DMS 273 (cell line): ENCODE data around the gene ESRRA.
"Not testable (repeated sequence)": the region's sequence is repeated elsewhere in the genome, so short reads cannot be mapped to it uniquely, and the experiment has no call there.

Source experiments
- DNase-seq: peaks from one replicate; lab custom pipeline; 2025; ENCODE audit not compliant: unreplicated experiment; lab: John Stamatoyannopoulos, UW

ESRRA gene

GRCh38 chr11:64291752-64292459 is 13.4 kb upstream of the ESRRA start:
- DNase-seq = no peak

DNA sequence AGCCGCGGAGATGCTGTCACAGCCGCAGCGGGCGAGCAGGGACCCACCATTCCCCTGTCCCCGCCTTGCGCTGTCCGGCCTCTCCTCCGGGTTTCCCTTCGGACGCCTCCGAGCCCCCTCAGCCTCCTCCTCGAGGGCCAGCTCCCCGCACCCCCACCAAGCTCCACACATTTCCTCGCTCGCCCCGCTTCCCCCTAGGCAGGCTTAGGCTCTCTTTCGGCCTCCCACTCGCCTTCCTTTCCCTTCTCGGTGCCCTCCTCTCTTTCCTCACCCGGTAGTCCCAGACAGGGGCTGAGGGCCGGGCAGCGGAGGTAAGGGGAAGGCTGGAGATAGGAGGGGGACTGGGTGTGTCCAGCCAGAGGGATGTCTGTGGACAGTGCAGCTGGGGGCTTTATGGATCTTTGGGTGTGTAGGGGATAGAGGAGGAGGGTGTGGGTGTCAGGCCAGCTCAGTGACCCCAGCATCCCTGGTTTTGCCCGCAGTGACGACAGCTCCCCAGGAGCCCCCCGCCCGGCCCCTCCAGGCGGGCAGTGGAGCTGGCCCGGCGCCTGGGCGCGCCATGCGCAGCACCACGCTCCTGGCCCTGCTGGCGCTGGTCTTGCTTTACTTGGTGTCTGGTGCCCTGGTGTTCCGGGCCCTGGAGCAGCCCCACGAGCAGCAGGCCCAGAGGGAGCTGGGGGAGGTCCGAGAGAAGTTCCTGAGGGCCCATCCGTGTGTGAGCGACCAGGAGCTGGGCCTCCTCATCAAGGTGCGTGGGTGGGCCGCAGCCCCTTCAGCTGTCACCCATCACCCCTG is 12.7 kb upstream of the ESRRA start:
- no peak for DNase-seq

GRCh38 chr11:64294774-64295173 is 10.6 kb upstream of the ESRRA start:
- no peak for DNase-seq

- no peak for DNase-seq
Observed at GRCh38 chr11:64295760-64296159, 9.6 kb upstream of the ESRRA start.

- no peak for DNase-seq
Observed at GRCh38 chr11:64296236-64296635, 9.1 kb upstream of the ESRRA start.

DNA sequence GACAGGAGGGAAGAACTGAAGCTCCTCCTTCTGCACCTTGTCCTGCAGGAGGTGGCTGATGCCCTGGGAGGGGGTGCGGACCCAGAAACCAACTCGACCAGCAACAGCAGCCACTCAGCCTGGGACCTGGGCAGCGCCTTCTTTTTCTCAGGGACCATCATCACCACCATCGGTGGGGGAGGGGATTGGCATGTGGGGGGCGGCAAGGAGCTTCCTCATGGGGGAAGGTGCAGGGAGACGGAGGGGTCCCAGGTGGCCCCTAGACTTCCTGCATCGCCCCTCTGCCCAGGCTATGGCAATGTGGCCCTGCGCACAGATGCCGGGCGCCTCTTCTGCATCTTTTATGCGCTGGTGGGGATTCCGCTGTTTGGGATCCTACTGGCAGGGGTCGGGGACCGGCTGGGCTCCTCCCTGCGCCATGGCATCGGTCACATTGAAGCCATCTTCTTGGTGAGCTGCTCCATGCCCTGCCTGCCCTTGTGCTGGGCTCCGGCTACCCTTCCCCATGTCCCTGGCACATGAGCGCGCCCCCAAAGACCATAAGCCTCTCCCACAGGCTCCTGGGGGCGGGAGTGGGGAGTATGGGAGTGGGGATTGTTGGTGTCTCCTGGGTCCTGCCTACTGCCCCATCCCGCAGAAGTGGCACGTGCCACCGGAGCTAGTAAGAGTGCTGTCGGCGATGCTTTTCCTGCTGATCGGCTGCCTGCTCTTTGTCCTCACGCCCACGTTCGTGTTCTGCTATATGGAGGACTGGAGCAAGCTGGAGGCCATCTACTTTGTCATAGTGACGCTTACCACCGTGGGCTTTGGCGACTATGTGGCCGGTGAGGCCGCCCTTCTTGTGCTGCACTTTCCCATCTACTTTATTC is 8.3 kb upstream of the ESRRA start:
- DNase-seq = no peak

- DNase-seq = peak; percentile 37
Observed at GRCh38 chr11:64297699-64298358, 7.5 kb upstream of the ESRRA start.

GRCh38 chr11:64298966-64299846 is 6.1 kb upstream of the ESRRA start:
- peak; percentile 69 for DNase-seq

DNA sequence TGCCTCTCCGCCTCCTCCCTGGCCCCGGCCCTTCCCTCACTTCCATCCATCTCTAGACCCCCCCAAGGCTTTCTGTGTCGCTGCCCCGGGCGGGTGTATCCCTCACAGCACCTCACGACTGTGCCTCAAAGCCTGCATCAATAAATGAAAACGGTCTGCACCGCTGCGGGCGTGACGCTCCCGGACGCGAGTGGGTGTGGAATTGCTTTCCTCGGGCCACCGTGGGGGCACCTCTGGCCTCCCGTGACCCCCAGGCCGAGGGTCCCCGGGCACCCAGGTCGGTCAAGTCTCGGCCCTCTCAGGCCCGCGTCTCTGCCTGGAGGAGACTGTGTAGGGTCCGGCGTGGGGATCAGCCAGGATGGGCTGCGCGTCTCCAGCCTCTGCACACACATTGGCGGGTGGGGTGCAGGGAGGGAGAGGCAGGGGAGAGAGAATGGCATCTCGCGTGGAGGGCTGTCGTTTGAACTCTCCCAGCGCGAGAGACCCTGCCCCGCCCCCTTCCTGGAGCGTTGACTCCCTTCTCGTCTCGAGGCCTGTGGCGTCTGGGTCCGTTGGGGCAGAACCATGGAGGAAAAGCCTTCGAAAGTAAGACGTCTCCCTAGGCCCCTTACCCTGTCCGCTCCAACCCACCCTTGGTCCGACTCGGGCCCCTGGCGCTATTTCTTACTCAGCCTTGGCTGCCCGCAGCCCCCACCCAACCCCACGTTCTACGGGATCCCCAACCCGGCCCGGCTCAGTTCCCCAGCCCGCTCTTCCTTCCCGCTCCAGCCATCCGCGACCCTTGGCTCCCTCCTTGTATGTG is 5.3 kb upstream of the ESRRA start, which contains the start of gene CATSPERZ:
Gene CATSPERZ (plus strand): TSS at position 512 of the 802 bp plus-strand sequence. CDS start 53 bp downstream, at position 565.
- DNase-seq = no peak

DNA sequence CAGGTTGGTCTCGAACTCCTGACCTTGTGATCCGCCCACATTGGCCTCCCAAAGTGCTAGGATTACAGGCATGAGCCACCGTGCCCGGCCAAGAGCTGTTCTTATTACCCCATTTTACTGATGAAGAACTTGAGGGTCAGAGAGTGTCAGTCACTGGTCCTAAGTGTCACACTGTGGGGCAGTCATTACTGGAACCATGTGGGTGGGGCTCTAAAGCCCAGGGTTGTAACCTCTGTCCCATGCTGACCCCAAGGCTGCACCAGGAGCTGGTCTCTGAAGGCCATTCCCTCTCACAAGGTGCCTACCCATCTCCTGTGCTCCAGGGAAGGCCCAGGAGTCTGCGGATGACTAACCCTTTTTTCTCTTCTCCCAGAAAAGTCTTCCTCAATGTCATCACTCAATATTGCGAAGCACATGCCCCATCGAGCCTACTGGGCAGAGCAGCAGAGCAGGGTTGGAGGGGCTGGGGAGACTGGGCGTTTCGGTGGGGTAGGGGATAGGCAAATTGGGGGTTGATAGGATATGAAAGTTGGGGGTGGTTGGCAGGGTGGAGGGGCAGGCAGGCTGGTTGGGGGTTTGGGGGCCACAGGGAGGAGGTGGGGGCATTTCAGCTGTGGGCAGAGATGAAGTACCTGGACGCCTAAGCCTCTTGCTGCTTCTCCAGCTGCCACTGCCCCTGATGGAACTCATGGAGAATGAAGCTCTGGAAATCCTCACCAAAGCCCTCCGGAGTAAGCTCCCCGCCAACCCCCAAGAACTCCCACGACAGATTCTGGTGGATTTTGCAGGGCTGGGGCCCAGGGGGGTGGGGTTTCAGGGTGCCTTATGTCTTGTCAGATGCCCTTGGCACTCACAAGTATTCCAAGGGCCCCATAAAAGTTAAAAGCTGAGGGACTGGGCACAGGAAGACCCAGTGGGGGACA is 2.0 kb upstream of the ESRRA start:
- no peak for DNase-seq

- DNase-seq = no peak
Observed at GRCh38 chr11:64304032-64304315, 1.4 kb upstream of the ESRRA start.

- peak; percentile 94 for DNase-seq
Observed at GRCh38 chr11:64304316-64305072, 830 bp upstream of the ESRRA start.

DNA sequence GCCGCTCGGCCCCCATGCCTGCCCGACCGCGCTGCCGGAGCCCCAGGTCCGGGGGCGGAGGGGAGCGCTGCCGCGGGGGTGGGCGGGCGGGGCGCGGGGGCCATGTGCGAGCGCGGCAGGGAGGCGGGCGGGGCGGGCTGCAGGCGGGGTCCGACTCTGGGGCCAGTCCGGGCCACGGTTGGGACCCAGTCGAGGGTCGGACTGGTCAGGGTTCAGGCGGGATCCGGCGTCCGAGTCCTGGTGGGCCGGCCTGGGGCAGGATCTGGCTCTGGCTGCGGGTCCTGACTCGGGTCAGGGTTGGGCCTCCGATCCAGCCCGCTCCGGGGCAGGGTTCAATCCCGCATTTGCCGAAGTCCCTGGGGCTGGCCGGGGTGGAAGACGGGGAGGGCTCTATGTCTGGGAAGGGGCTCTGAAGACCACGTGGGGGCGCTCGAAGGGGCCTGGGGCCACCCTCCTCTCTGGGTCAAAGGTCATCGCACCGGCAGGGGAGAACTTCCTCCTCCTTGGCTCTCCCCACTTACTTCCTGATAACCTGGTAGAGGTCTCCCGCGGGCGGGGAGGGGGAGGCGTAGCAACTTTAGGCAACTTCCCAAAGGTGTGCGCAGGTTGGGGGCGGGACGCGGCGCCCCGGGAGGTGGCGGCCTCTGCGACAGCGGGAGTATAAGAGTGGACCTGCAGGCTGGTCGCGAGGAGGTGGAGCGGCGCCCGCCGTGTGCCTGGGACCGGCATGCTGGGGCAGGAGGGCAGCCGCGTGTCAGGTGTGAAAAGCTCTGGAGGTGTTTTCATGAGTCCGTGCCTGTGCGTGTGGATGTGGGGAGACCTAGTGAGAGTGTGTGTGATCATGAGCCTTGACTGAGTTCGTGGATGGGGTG is 603 bp downstream of the ESRRA start:
- DNase-seq = peak; percentile 64

GRCh38 chr11:64306563-64306875 is 1.2 kb downstream of the ESRRA start:
- DNase-seq = no peak

DNA sequence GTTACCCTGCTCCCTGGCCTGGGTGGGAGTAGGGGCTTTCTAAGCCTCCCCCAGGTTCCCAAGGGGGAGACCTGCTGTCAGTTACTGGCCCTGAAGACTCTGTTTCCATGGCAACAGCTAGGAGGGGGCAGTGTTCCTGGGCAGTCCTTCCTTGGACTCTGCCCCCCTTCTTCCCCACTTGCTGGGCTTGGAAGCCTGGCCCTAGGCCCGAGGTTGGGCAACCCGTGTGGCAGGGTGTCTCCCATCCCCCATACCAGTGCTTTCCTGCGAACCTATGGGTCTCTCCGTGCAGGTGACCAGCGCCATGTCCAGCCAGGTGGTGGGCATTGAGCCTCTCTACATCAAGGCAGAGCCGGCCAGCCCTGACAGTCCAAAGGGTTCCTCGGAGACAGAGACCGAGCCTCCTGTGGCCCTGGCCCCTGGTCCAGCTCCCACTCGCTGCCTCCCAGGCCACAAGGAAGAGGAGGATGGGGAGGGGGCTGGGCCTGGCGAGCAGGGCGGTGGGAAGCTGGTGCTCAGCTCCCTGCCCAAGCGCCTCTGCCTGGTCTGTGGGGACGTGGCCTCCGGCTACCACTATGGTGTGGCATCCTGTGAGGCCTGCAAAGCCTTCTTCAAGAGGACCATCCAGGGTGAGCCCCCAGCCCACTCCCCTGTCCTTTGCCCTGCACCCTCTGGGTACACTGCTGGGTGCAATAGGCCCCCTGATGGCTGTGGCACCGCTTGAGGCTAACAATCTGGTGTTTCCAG is 1.7 kb downstream of the ESRRA start:
- DNase-seq = peak; percentile 31

GRCh38 chr11:64307795-64308194 is 2.5 kb downstream of the ESRRA start:
- not testable (repeated sequence) for DNase-seq
